Activated T-cell treated with anti-CD3 and anti-CD28 coated beads, Interleukin-2, amount 50 U/mL, for 48 hours (primary cell): Measurements from ENCODE around the gene PTS.

ENCODE experiments used
- DNase-seq, 2 experiments: peaks; one replicate each; pipeline ENCODE4 v3.0.0-alpha.2; 2020

Gene PTS

DNA sequence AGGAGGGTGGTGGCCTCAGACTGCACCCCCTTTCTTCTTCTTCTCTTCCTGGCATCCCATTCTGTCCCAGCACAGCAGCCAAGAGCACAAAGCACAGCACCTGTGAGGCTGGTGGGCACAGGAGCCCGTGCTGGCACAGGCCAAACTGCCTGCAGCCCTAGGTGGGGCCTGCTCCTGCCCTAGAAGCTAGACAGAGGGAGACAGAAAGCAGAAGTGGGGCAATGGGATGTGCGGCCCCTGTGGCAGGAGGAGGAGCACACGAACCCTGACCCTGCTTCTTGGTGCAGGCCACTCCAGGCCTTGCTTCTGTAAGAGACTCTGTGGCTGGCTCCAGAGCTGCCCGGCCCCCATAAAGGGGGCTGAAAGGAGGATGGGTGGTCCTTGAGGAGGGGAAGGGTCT, 3.9 kb upstream of the PTS start:
- DNase-seq = no peak

- DNase-seq = no peak
Observed at GRCh38 chr11:112223121-112223520, 3.1 kb upstream of the PTS start.

- DNase-seq = no peak
Observed at GRCh38 chr11:112223754-112224532, 2.3 kb upstream of the PTS start.

DNA sequence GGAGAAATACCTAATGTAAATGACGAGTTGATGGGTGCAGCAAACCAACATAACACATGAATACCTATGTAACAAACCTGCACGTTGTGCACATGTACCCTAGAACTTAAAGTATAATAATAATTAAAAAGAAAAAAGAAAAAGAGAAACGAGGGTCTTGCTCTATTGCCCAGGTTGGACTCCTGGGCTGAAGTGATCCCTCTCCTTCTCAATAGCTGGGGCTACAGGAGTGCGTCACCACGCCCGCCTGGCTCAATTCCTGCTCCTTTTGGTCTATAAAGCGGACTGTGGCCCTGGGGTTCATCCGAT, 521 bp upstream of the PTS start:
- no peak for DNase-seq

GRCh38 chr11:112226831-112227401, 688 bp downstream of the PTS start:
- DNase-seq = no peak

DNA sequence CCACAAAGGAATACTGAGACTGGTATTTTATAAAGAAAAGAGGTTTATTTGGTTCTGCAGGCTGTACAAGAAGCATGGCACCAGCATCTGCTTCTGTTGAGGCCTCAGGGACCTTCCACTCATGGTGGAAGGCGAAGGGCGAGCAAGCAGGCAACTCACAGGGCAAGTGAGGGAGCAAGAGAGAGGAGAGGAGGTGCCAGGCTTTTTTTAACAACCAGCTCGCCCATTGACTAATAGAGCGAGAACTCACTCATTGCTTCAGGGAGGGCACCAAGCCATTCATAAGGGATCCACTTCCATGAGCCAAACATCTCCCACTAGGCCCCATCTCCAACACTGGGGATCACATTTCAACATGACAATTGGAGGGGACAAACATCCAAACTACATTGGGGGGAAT, 1.2 kb downstream of the PTS start:
- DNase-seq = no peak

GRCh38 chr11:112228706-112229105, 2.5 kb downstream of the PTS start:
- no peak for DNase-seq

- no peak for DNase-seq
Observed at GRCh38 chr11:112229159-112229558, 2.9 kb downstream of the PTS start.

GRCh38 chr11:112229746-112230433, 3.7 kb downstream of the PTS start:
- no peak for DNase-seq

DNA sequence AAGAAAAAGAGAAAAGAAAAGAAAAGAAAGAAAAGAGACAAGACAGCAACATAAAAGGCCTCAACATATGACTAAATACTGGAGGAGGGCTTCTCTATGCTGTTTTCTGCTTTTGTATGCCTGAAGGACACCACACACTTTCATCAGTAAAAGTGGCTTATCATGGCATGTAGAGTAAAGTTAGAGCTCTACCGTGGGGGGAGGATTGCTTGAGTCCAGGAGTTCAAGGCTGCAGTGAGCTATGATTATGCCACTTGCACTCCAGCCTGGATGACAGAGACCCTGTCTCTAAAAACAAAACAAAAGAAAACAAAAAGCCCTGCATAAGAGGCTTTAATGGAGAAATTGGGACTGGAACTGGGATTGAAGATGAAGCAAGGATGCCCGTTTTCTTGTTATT, 5.7 kb downstream of the PTS start:
- no peak for DNase-seq

- no peak for DNase-seq
Observed at GRCh38 chr11:112235750-112236390, 9.6 kb downstream of the PTS start.

DNA sequence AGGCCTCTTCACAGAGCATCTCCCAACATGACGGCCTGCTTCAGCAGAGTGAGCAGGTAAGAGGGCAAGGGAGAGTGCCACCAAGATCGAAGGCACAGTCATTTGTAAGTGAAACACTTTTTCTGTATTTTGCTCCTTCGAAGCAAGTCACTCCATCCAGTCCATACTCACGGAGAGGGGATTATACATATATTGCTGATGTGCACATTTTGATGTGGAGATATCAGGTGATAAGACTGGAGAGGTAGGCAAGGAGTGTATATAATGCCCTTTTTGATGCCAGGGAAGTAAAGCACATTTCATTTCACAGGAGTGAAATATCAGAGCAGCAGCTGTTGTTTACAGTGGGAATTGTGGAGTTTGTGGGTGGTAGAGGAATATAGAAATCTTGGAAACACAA, 11.2 kb downstream of the PTS start:
- DNase-seq = no peak

GRCh38 chr11:112238041-112238440, 11.8 kb downstream of the PTS start:
- no peak for DNase-seq

DNA sequence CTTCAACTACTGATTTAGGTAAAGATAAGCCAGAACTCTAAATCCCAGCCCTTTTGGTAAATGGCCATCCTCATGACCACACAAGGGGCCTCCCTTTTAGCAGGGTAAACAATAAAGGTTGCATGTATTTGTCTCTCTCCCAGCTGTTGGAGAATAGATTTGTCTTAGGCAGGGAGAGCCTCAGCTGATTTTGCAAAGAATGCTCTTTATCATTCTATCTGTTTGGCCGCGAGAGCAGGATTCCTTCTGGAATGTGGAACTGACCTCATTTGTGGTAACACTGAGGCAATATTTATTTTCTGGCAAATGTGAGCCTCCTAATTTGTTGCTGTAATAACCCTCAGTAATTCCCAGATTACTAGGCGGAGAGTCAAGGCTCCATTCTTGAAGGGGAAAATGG, 15.3 kb downstream of the PTS start:
- DNase-seq = no peak

- no peak for DNase-seq
Observed at GRCh38 chr11:112247201-112247600, 21.0 kb downstream of the PTS start.

DNA sequence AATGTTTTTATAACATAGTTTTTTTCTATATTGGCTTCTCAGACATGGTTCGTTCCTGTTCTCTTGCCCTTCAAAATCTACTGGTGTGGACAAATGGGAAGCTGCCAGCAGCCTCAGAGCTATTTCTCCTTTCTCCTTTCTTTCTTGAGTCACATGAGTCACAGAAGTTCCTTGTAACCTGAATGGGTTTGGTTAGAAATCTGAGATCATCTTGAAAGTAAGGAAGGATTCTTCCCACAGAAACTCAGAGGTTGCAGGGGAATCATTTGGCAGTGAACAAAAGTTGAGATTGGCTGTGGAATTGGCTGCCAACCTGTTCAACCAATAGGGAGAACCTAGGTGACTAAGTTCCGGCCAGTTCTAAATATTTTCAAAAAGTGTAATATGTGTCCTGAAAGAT, 22.0 kb downstream of the PTS start:
- no peak for DNase-seq

GRCh38 chr11:112249871-112250610, 23.8 kb downstream of the PTS start:
- DNase-seq = no peak

GRCh38 chr11:112253605-112254242, 27.5 kb downstream of the PTS start:
- no peak for DNase-seq

DNA sequence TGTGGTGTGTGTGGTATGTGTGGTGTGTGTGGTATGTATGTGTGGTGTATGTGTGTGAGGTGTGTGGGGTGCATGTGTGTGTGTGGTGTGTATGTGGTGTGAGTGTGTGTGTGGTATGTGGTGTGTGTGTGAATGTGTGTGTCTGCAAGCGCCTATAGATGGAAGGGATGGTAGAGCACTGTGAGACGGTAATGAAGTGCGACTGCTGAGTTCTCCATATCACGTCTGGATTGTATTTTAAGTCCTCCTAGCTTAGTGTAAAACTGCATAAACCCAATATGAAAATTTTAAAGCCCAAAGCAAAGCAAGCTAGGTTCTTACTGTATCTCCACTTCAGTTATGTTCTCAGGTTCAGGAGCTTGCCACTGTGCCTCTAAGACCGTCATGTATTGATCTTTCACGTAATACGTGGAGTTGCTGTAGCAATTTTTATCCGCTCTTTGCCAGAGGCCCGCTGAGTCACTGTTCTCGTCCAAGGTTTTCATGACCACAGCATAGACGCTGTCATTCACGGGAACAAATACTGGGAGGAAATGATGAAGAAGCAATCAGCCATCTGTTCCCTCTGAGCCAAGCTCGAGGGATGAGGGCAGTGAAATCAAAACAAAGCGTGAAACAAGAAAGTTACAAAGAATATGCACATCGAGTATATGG, 29.0 kb downstream of the PTS start:
- DNase-seq = no peak

- DNase-seq = no peak
Observed at GRCh38 chr11:112260490-112260889, 34.3 kb downstream of the PTS start, which contains the start of gene PLET1. Gene PLET1 (minus strand): TSS chr11:112260860. CDS start chr11:112260589, 271 bp downstream.

GRCh38 chr11:112265659-112266409, 39.6 kb downstream of the PTS start:
- DNase-seq = no peak
